Muscle layer of duodenum (tissue), 2 donors: ENCODE results near the gene RBM14.
"Not testable (repeated sequence)": the region's sequence is repeated elsewhere in the genome, so short reads cannot be mapped to it uniquely, and the experiment has no call there.

Experiments
- H3K27ac ChIP-seq: one replicate; pipeline ENCODE4 v1.7.0; 2013; ENCODE audit warnings: mild to moderate bottlenecking, low read length
- H3K27me3 ChIP-seq: one replicate; pipeline ENCODE4 v1.7.0; 2013; ENCODE audit warnings: low read depth, mild to moderate bottlenecking, control low read depth, low read length
- H3K36me3 ChIP-seq, 2 donors: one replicate each; pipeline ENCODE4 v1.7.0; 2013; ENCODE audit warnings: low read length in 2 of 2, control low read depth in 1 of 2, mild to moderate bottlenecking in 1 of 2; ENCODE audit not compliant: insufficient read depth in 2 of 2, control insufficient read depth in 1 of 2
- H3K4me1 ChIP-seq, 2 donors: one replicate each; pipeline ENCODE4 v1.7.0; 2013; ENCODE audit warnings: low read length in 2 of 2, mild to moderate bottlenecking in 2 of 2, control low read depth in 1 of 2, moderate library complexity in 1 of 2; ENCODE audit not compliant: insufficient read depth in 2 of 2, control insufficient read depth in 1 of 2
- H3K4me3 ChIP-seq, 2 donors: one replicate each; pipeline ENCODE4 v1.7.0; 2013; ENCODE audit warnings: low read length in 2 of 2, low read depth in 1 of 2, mild to moderate bottlenecking in 1 of 2
- H3K9me3 ChIP-seq, 2 donors: one replicate each; pipeline ENCODE4 v1.7.0; 2013; ENCODE audit warnings: low read length in 2 of 2, control low read depth in 1 of 2, mild to moderate bottlenecking in 1 of 2; ENCODE audit not compliant: control insufficient read depth in 1 of 2
- donor health status: healthy.

RBM14 gene

GRCh38 chr11:66616379-66617154, at the start of gene RBM14:
Gene RBM14 (plus strand): TSS chr11:66616630. CDS start chr11:66616721, 91 bp downstream.
- Histone ChIP-seq H3K4me1 (peaks cover 10 to 33% of the 10 kb centered on the region in 2 donors), H3K4me3 (peak within 1 kb of the TSS; percentile 86 to 91), H3K9me3 (no peaks in the 10 kb centered on the region), H3K36me3 (peaks cover 0 to 4% of the 10 kb centered on the region in 2 donors), H3K27ac (peak within 1 kb of the TSS; percentile 84), H3K27me3 (no peaks in the 10 kb centered on the region)

GRCh38 chr11:66567787-66568123, 48.7 kb upstream of the RBM14 start:
- H3K36me3 ChIP-seq, result peaks cover 0 to 27% of the 10 kb centered on the region in 2 donors
- H3K4me1 ChIP-seq, result peaks cover 0 to 6% of the 10 kb centered on the region in 2 donors
- H3K4me3 ChIP-seq, result peak overlapping the region in 1 of 2 donors; percentile 75
- H3K27me3 ChIP-seq, result no peaks in the 10 kb centered on the region
- H3K9me3 ChIP-seq, result no peaks in the 10 kb centered on the region
- H3K27ac ChIP-seq, result no peak overlapping the region

GRCh38 chr11:66568124-66568916, 48.1 kb upstream of the RBM14 start, which contains the start of gene CTSF:
Gene CTSF (minus strand): TSS chr11:66568606. CDS start chr11:66568486, 120 bp downstream.
- peak within 1 kb of the TSS; percentile 46 to 75 for H3K4me3 ChIP-seq
- peaks cover 0 to 26% of the 10 kb centered on the region in 2 donors for H3K36me3 ChIP-seq
- no peak within 1 kb of the TSS for H3K27ac ChIP-seq
- H3K27me3 ChIP-seq, result no peaks in the 10 kb centered on the region
- H3K4me1 ChIP-seq, result peaks cover 0 to 6% of the 10 kb centered on the region in 2 donors
- no peaks in the 10 kb centered on the region for H3K9me3 ChIP-seq

GRCh38 chr11:66569076-66569475, 47.4 kb upstream of the RBM14 start:
- H3K4me3 ChIP-seq, result no peak overlapping the region
- H3K36me3 ChIP-seq, result peaks cover 0 to 20% of the 10 kb centered on the region in 2 donors
- no peaks in the 10 kb centered on the region for H3K9me3 ChIP-seq
- H3K27ac ChIP-seq, result no peak overlapping the region
- H3K27me3 ChIP-seq, result no peaks in the 10 kb centered on the region
- H3K4me1 ChIP-seq, result peaks cover 0 to 6% of the 10 kb centered on the region in 2 donors

- H3K27me3 ChIP-seq, result no peaks in the 10 kb centered on the region
- no peaks in the 10 kb centered on the region for H3K9me3 ChIP-seq
- H3K27ac ChIP-seq, result no peak overlapping the region
- H3K4me3 ChIP-seq, result no peak overlapping the region
- H3K36me3 ChIP-seq, result peaks cover 0 to 9% of the 10 kb centered on the region in 2 donors
- peaks cover 0 to 6% of the 10 kb centered on the region in 2 donors for H3K4me1 ChIP-seq
These were observed 46.2 kb upstream of the RBM14 start for GRCh38 chr11:66570079-66570849.

- no peak overlapping the region for H3K27ac ChIP-seq
- no peaks in the 10 kb centered on the region for H3K9me3 ChIP-seq
- H3K4me3 ChIP-seq, result no peak overlapping the region
- no peaks in the 10 kb centered on the region for H3K27me3 ChIP-seq
- peaks cover 0 to 4% of the 10 kb centered on the region in 2 donors for H3K36me3 ChIP-seq
- H3K4me1 ChIP-seq, result peaks cover 0 to 6% of the 10 kb centered on the region in 2 donors
These were observed 45.6 kb upstream of the RBM14 start for GRCh38 chr11:66570850-66571180.

- no peak overlapping the region for H3K4me3 ChIP-seq
- H3K27me3 ChIP-seq, result no peaks in the 10 kb centered on the region
- H3K36me3 ChIP-seq, result no peaks in the 10 kb centered on the region
- peaks cover 0 to 8% of the 10 kb centered on the region in 2 donors for H3K4me1 ChIP-seq
- H3K27ac ChIP-seq, result no peak overlapping the region
- no peaks in the 10 kb centered on the region for H3K9me3 ChIP-seq
These were observed 37.3 kb upstream of the RBM14 start for GRCh38 chr11:66579017-66579606.

GRCh38 chr11:66580803-66581202, 35.6 kb upstream of the RBM14 start:
- Histone ChIP-seq H3K9me3 (no peaks in the 10 kb centered on the region), H3K4me1 (peaks cover 0 to 8% of the 10 kb centered on the region in 2 donors)

GRCh38 chr11:66581261-66581660, 35.2 kb upstream of the RBM14 start:
- H3K4me1 ChIP-seq, result peaks cover 0 to 8% of the 10 kb centered on the region in 2 donors
- H3K4me3 ChIP-seq, result no peak overlapping the region
- H3K27ac ChIP-seq, result no peak overlapping the region
- H3K27me3 ChIP-seq, result no peaks in the 10 kb centered on the region
- H3K36me3 ChIP-seq, result no peaks in the 10 kb centered on the region
- H3K9me3 ChIP-seq, result no peaks in the 10 kb centered on the region

More at GRCh38 chr11:66580803-66581202, 35.6 kb upstream of the RBM14 start:
- Histone ChIP-seq H3K36me3 (no peaks in the 10 kb centered on the region), H3K27me3 (no peaks in the 10 kb centered on the region), H3K4me3 (no peak overlapping the region), H3K27ac (no peak overlapping the region)

- not testable (repeated sequence) for H3K4me3 ChIP-seq, H3K27me3 ChIP-seq, H3K9me3 ChIP-seq, H3K36me3 ChIP-seq, H3K27ac ChIP-seq, H3K4me1 ChIP-seq
These were observed 33.8 kb upstream of the RBM14 start for GRCh38 chr11:66582565-66583147.
